Activated CD8-positive, alpha-beta T cell treated with anti-CD3 and anti-CD28 coated beads for 36 hours (primary cell): ENCODE measurements around the gene SHOC1. TPM values are rescaled to one million over a fixed set of nuclear protein-coding genes. Genes with fewer than 3 reads are reported as not detected.

Experiments used
- ATAC-seq: fragments of 200-7000 bp; cut with Tn5 transposase; one replicate; pipeline ENCODE4 v1.10.0; 2021; ENCODE audit warnings: mild to moderate bottlenecking, moderate library complexity
- CTCF ChIA-PET: fragments of 350-600 bp; sonication (Branson Sonifier 250); formaldehyde crosslinking; loops from one replicate; lab custom pipeline; 2021; ENCODE audit warnings: antibody characterized with exemption; lab: Charles Lee
- POLR2A ChIA-PET: fragments of 350-600 bp; sonication (Branson Sonifier 250); formaldehyde crosslinking; loops from one replicate; lab custom pipeline; 2021; ENCODE audit warnings: antibody characterized with exemption; lab: Charles Lee
- DNase-seq: peaks from one replicate; pipeline ENCODE4 v3.0.0-alpha.2; 2020
- H3K27ac Mint-ChIP-seq: one replicate; pipeline ENCODE4 v1.8.0; 2021; ENCODE audit warnings: mild to moderate bottlenecking, mixed read lengths
- H3K27me3 Mint-ChIP-seq: one replicate; pipeline ENCODE4 v1.8.0; 2021; ENCODE audit warnings: mixed read lengths
- H3K36me3 Mint-ChIP-seq: one replicate; pipeline ENCODE4 v1.8.0; 2021; ENCODE audit warnings: low read depth, mixed read lengths
- H3K4me1 Mint-ChIP-seq: one replicate; pipeline ENCODE4 v1.8.0; 2021; ENCODE audit warnings: low read depth, mixed read lengths
- H3K4me3 Mint-ChIP-seq: one replicate; pipeline ENCODE4 v1.8.0; 2021; ENCODE audit warnings: mild to moderate bottlenecking, moderate library complexity, mixed read lengths
- H3K9me3 Mint-ChIP-seq: one replicate; pipeline ENCODE4 v1.8.0; 2021; ENCODE audit warnings: mixed read lengths
- intact Hi-C: fragments of 100-400 bp; cut with micrococcal nuclease; formaldehyde crosslinking; loops from one replicate; pipeline ENCODE4 v1.10.0; 2022
- total RNA-seq, 2 experiments: library from RNA; stranded (reverse); gene quantifications; one replicate each; pipeline ENCODE4 v1.2.3, GENCODE V29; 2021
- TF ChIP-seq, protein P1 (sequence below): fragments of 200-600 bp; IDR thresholded peaks from one replicate; pipeline ENCODE4 v1.8.0; 2022; ENCODE audit warnings: antibody characterized with exemption, mild to moderate bottlenecking

The SHOC1 gene
- total RNA-seq, 2 experiments from 2014 or later = not detected

DNA sequence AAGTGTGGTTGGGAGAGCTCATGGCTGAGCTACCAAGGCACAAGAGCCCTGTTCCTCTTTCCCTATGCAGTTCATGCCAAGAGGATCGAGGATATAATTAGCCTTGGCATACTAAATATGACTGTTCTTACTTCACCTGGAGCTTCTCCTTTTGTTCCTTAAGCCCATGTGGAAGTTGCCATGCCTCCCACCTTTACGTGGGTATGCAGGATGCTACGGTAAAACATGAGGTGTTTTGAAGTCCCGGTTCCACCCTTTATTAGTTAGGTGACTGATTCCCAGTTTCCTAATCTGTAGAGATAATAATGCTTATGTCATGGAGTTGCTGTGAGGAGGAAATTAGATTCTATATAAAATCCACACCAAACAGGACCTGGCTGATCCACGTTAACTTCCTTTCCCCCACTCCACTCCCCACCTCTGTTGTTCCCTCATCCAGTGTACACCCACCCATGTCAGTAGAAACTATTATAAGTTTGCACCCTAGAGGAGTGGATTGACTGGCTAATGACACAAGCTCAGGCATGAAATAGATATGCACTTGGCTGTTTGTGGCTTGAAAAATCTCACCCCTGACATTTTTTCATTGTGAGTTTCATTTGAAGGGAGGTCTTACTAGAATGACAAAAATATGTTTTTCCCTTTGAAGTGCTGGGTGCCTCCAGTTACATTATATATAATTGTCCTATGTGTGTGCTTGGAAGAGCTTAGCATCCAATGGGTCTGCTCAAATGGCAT, 36.8 kb upstream of the SHOC1 start:
- intact Hi-C loops = no loop called here
- DNase-seq = no peak
- Mint-ChIP-seq H3K4me3 (no peak overlapping the region), H3K27me3 (peaks cover 7% of the 10 kb centered on the region), H3K9me3 (no peaks in the 10 kb centered on the region), H3K27ac (no peak overlapping the region), H3K36me3 (no peaks in the 10 kb centered on the region), H3K4me1 (no peaks in the 10 kb centered on the region)
- ChIA-PET POLR2A (no interaction called here), CTCF (no interaction called here)
- TF ChIP-seq, protein P1, sequence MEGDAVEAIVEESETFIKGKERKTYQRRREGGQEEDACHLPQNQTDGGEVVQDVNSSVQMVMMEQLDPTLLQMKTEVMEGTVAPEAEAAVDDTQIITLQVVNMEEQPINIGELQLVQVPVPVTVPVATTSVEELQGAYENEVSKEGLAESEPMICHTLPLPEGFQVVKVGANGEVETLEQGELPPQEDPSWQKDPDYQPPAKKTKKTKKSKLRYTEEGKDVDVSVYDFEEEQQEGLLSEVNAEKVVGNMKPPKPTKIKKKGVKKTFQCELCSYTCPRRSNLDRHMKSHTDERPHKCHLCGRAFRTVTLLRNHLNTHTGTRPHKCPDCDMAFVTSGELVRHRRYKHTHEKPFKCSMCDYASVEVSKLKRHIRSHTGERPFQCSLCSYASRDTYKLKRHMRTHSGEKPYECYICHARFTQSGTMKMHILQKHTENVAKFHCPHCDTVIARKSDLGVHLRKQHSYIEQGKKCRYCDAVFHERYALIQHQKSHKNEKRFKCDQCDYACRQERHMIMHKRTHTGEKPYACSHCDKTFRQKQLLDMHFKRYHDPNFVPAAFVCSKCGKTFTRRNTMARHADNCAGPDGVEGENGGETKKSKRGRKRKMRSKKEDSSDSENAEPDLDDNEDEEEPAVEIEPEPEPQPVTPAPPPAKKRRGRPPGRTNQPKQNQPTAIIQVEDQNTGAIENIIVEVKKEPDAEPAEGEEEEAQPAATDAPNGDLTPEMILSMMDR = no peak
- ATAC-seq = no peak

GRCh38 chr9:111828193-111828592, 33.5 kb upstream of the SHOC1 start:
- TF ChIP-seq, protein P1 = peak; percentile 14
- H3K27ac Mint-ChIP-seq = no peak overlapping the region
- H3K36me3 Mint-ChIP-seq = no peaks in the 10 kb centered on the region
- no peak for ATAC-seq
- POLR2A ChIA-PET = no interaction called here
- no peaks in the 10 kb centered on the region for H3K9me3 Mint-ChIP-seq
- H3K27me3 Mint-ChIP-seq = peaks cover 1% of the 10 kb centered on the region
- CTCF ChIA-PET = interaction anchor here (1.0 to 1.5 kb wide), 3 partner anchors 166 to 270 kb away, joined by 3 to 5 read pairs (median 3); no protein-coding TSS in a partner anchor
- DNase-seq = no peak
- H3K4me1 Mint-ChIP-seq = no peaks in the 10 kb centered on the region
- no peak overlapping the region for H3K4me3 Mint-ChIP-seq
- intact Hi-C loops = no loop called here

- ChIA-PET CTCF (interaction anchor here (1.0 to 2.0 kb wide), 2 partner anchors 249 to 257 kb away, joined by 5 to 6 read pairs; no protein-coding TSS in a partner anchor), POLR2A (no interaction called here)
- Mint-ChIP-seq H3K4me1 (no peaks in the 10 kb centered on the region), H3K36me3 (no peaks in the 10 kb centered on the region), H3K27ac (no peak overlapping the region), H3K27me3 (peaks cover 1% of the 10 kb centered on the region), H3K9me3 (no peaks in the 10 kb centered on the region), H3K4me3 (no peak overlapping the region)
- intact Hi-C loops = no loop called here
- TF ChIP-seq, protein P1 = no peak
- DNase-seq (no peak), ATAC-seq (no peak)
These were observed 30.9 kb upstream of the SHOC1 start for GRCh38 chr9:111825468-111826145.

DNA sequence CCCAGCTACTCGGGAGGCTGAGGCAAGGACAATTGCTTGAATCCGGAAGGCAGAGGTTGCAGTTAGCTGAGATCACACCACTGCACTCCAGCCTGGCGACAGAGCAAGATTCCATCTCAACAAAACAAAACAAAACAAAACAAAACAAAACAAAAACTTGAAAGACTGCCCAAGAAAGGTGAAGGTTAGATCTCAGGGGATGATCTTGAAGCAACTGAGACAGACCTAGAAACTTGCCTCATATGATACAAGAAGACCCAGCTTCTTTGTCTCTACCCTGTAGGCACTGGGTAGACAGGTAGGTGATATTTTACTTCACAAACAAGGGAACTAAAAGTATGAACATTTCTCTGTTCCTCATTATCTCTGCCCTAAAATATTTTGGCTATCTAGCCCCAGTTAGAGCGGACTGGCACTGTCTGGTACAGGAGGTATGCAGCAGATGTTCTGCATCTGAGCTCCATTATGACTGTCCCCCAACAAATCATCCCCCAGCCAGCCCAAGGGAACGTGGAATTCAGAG, 26.3 kb upstream of the SHOC1 start:
- ATAC-seq (no peak), DNase-seq (no peak)
- Mint-ChIP-seq H3K27ac (no peak overlapping the region), H3K4me1 (no peaks in the 10 kb centered on the region), H3K36me3 (no peaks in the 10 kb centered on the region), H3K4me3 (no peak overlapping the region), H3K9me3 (no peaks in the 10 kb centered on the region), H3K27me3 (peaks cover 1% of the 10 kb centered on the region)
- POLR2A ChIA-PET = no interaction called here
- CTCF ChIA-PET = interaction anchor here (1.5 kb wide), 1 partner anchor 61 kb away, joined by 3 read pairs; no protein-coding TSS in a partner anchor
- TF ChIP-seq, protein P1 = no peak
- intact Hi-C loops = no loop called here
